ENCODE measurements around the gene ATRIP. TPM values are rescaled to one million over a fixed set of nuclear protein-coding genes. Genes with fewer than 3 reads are reported as not detected.

ATRIP gene
- total RNA-seq (2022; extraction: Qiagen RNA extraction) = 8.3 to 9.6 TPM (median 9.4 TPM) in 5 replicates

DNA sequence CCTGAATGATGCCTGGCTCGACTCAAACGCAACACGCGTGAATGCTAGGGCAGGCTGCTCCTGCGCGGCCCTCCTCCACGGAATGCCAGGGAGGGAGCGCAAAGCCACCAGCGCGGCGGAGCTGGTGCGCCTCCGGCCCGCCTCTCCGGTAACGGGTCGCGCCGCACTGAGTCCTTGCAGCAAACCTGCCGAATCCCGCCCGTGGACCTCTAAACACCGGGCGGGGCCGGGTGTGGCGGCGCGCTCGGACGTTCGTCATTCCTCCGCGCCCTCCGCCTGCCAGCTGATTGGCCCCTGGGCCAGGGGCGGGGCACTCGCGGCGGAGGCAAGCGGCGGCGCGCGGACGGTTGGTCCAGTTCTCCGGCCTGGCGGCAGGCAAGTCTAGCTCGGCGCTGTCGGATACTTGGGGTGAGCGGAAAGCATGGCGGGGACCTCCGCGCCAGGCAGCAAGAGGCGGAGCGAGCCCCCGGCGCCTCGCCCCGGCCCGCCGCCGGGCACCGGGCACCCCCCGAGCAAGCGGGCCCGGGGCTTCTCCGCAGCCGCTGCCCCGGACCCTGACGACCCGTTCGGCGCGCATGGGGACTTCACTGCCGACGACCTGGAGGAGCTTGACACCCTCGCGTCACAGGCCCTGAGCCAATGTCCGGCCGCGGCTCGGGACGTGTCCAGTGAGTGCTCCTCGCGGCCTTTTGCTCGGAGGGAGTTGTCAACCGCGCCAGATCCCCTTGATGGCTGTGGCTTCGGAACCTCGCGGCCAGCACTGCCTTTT, at the start of gene ATRIP:
Gene ATRIP (plus strand): TSS at position 313 of the 769 bp plus-strand sequence. CDS start 109 bp downstream, at position 422.

DNA sequence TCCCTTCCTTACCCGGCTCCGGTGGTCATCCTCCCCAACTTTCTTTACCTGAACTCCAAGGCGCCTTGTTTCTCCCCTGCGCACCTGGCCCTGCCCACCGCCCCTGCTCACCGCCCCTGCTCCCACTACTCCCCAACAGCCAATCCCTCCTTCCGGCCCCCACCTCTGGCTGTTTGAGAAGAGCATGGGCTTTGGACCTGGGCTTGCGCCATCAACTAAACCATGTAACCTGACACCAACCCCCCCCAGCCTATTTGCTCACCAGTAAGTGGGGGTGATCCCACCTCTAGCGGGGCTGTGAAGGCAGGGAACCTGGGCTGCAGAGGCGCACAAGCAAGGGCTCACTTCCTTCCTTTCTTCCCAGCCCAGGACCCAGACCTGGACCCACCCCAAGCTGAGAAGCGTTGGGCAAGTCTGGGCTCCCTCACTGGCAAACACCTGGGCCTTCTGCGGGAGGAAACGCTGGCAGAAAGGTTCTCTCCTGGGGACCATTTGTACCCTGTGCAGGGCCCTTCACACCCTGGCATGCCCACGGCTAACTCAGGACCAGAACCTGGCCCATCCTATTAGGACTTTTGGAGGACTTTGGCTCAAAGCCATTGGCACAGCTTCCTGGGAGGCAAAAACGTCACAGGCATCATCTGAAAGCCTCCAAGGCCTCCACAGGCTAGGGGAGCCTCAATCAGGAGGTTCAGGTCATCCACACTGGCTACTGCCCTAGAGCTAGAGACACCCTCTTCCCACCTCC, 16.4 kb upstream of the ATRIP start, which contains the start of gene PLXNB1:
Gene PLXNB1 (minus strand): TSS at position 127 of the 748 bp plus-strand sequence. CDS start 5,475 bp downstream, outside the sequence.

DNA sequence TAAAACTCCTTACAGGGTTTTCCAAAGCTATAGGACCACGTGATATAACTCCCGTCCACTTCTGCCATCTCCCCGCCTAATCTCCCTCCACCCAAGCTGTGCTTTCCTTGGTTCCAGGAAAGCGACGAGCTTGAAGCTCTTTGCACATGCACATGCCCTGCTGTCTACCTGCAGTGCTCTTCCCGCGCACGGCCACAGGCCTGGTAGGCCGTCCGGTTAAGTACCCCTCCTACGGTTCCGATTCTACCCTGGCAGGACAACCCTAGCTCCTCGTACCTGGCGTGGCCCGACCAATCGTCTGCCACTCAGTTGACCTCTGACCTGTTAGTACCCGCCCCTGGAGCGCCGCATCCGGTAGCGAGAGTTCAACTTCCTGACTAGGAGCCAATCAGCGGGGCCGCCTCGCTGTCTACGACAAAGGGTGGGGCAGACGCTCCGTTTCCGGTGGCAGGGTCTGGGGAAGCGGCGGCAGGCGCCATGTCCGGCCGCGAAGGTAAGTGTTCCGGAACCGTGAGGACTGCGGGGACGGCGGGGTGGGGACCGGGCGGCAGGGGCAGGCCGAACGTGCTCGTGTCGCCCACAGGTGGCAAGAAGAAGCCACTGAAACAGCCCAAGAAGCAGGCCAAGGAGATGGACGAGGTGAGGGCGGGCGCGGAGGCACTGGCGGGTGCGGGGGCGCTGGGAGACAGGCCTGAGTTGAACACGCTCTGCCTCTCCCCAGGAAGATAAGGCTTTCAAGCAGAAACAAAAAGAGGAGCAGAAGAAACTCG, 6.5 kb upstream of the ATRIP start, which contains the start of the genes CCDC51 and TMA7:
Gene CCDC51 (minus strand): TSS at position 300 of the 770 bp plus-strand sequence. CDS start 4,991 bp downstream, outside the sequence.
Gene TMA7 (plus strand): TSS at position 438 of the 770 bp plus-strand sequence. CDS start 40 bp downstream, at position 478.

DNA sequence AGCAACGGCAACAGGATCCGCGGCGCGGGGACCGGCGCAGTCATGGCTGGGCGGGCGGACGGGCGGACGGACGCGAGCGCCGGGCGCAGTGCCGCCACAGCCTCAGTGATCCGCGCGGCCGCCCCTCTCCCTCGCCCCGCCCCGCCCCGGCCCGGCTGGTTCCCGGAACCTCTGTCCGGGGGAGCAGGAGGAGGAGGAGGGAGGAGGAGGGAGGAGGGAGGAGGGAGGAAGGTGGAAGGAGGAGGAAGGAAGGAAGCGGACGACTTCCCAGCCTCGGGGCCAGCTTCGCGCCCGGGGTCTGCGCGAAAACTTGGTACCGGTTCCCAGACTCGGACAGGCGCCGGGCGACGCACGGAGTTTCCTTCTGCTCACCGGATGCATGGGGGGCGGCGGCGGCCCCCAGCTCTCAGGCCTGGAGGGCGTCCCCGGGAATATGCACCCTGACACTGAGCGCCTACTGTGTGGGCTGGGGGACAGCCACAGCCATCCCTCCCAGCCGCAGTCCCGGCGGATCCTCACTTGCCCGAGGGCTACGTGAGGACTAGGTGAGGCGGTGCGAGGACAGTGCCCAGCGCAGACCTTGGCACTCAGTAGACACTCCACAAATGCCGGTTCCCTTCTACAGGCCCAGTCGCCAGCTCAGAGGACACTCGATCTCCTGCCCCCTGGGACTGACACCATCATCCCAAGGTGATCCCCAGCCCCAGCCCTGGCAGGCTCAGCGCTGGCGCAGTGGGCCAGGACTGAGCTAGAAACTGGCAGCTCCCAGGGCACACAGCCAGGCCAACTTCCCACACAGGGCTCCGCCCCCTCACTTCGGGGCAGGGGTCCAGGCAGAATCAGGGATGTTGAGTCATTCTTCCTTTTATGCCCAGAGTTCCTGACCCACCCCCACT, 57.8 kb downstream of the ATRIP start, which contains the start of gene SHISA5:
Gene SHISA5 (minus strand): TSS at position 124 of the 896 bp plus-strand sequence. CDS start 80 bp downstream, at position 44.

Other genes with a start within 250 kb of the ATRIP start
- 0.14 TPM in 1 of 5 replicates, not detected in the others for gene CAMP, start 223.2 kb upstream of the ATRIP start, total RNA-seq (2022; extraction: Qiagen RNA extraction)
- 2.3 to 3.1 TPM (median 2.5 TPM) in 5 replicates for gene ZNF589, start 205.6 kb upstream of the ATRIP start, total RNA-seq (2022; extraction: Qiagen RNA extraction)
- 21.9 to 27.8 TPM (median 24.1 TPM) in 5 replicates for gene NME6, start 145.4 kb upstream of the ATRIP start, total RNA-seq (2022; extraction: Qiagen RNA extraction)
- gene SPINK8, start 113.1 kb upstream of the ATRIP start, total RNA-seq (2022; extraction: Qiagen RNA extraction) = not detected in 5 replicates
- gene FBXW12, start 74.5 kb upstream of the ATRIP start, total RNA-seq (2022; extraction: Qiagen RNA extraction) = not detected in 5 replicates
- gene PLXNB1, start 16.7 kb upstream of the ATRIP start, total RNA-seq (2022; extraction: Qiagen RNA extraction) = 13.4 to 17.7 TPM (median 15.7 TPM) in 5 replicates
- 25.0 to 29.1 TPM (median 27.4 TPM) in 5 replicates for gene CCDC51, start 6.6 kb upstream of the ATRIP start, total RNA-seq (2022; extraction: Qiagen RNA extraction)
- gene TMA7, start 6.5 kb upstream of the ATRIP start, total RNA-seq (2022; extraction: Qiagen RNA extraction) = 266 to 389 TPM (median 282 TPM) in 5 replicates
- 101 to 139 TPM (median 129 TPM) in 5 replicates for gene SHISA5, start 57.4 kb downstream of the ATRIP start, total RNA-seq (2022; extraction: Qiagen RNA extraction)
- 12.6 to 17.6 TPM (median 12.8 TPM) in 5 replicates for gene PFKFB4, start 110.1 kb downstream of the ATRIP start, total RNA-seq (2022; extraction: Qiagen RNA extraction)
- gene UCN2, start 117.0 kb downstream of the ATRIP start, total RNA-seq (2022; extraction: Qiagen RNA extraction) = 6.9 to 11.3 TPM (median 9.7 TPM) in 5 replicates
- 143 to 232 TPM (median 208 TPM) in 5 replicates for gene COL7A1, start 148.6 kb downstream of the ATRIP start, total RNA-seq (2022; extraction: Qiagen RNA extraction)
- gene UQCRC1, start 162.9 kb downstream of the ATRIP start, total RNA-seq (2022; extraction: Qiagen RNA extraction) = 169 to 188 TPM (median 181 TPM) in 5 replicates
- not detected in 5 replicates for gene TMEM89, start 175.0 kb downstream of the ATRIP start, total RNA-seq (2022; extraction: Qiagen RNA extraction)
- 14.6 to 21.2 TPM (median 18.6 TPM) in 5 replicates for gene SLC26A6, start 188.7 kb downstream of the ATRIP start, total RNA-seq (2022; extraction: Qiagen RNA extraction)
- gene CELSR3, start 216.1 kb downstream of the ATRIP start, total RNA-seq (2022; extraction: Qiagen RNA extraction) = 3.2 to 5.9 TPM (median 4.7 TPM) in 5 replicates
- 6.9 to 11.7 TPM (median 9.9 TPM) in 5 replicates for gene NCKIPSD, start 239.2 kb downstream of the ATRIP start, total RNA-seq (2022; extraction: Qiagen RNA extraction)